A549 treated with AZD9567 at 1 μM for 4 hours (cell line): ENCODE data around the gene WASHC1. TPM values are rescaled to one million over a fixed set of nuclear protein-coding genes. Genes with fewer than 3 reads are reported as not detected.

Experiments
- total RNA-seq: library from RNA; stranded (reverse); fragments of 200-300 nt; extraction: Qiagen RNA extraction; gene quantifications from 5 replicates; pipeline ENCODE4 v1.2.3, GENCODE V29; 2022; ENCODE audit not compliant: insufficient read depth

Gene WASHC1, protein sequence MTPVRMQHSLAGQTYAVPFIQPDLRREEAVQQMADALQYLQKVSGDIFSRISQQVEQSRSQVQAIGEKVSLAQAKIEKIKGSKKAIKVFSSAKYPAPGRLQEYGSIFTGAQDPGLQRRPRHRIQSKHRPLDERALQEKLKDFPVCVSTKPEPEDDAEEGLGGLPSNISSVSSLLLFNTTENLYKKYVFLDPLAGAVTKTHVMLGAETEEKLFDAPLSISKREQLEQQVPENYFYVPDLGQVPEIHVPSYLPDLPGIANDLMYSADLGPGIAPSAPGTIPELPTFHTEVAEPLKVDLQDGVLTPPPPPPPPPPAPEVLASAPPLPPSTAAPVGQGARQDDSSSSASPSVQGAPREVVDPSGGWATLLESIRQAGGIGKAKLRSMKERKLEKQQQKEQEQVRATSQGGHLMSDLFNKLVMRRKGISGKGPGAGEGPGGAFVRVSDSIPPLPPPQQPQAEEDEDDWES
- total RNA-seq = 8.6 to 12.3 TPM (median 11.5 TPM) in 5 replicates

GRCh38 chr9:29356-29755 is at the start of gene WASHC1:
Gene WASHC1 (minus strand): TSS chr9:29456. CDS start chr9:24999, 4,457 bp downstream.

Other genes starting within 250 kb of the WASHC1 start
- 0.45 to 0.66 TPM (median 0.52 TPM) in 4 of 5 replicates, not detected in the other for gene FOXD4, start 89.0 kb upstream of the WASHC1 start, total RNA-seq
- gene ZNG1A, start 149.6 kb upstream of the WASHC1 start, total RNA-seq = 28.1 to 45.2 TPM (median 28.9 TPM) in 5 replicates
- gene DOCK8, start 185.4 kb upstream of the WASHC1 start, total RNA-seq = 0.34 to 0.47 TPM (median 0.36 TPM) in 4 of 5 replicates, not detected in the other